Measurements from ENCODE around the gene CTIF. TPM values are rescaled to one million over a fixed set of nuclear protein-coding genes. Genes with fewer than 3 reads are reported as not detected.
"Not testable (repeated sequence)": the region's sequence is repeated elsewhere in the genome, so short reads cannot be mapped to it uniquely, and the experiment has no call there.

CTIF gene
- total RNA-seq, 2 experiments from 2014 or later: 5.7 to 5.9 TPM

DNA sequence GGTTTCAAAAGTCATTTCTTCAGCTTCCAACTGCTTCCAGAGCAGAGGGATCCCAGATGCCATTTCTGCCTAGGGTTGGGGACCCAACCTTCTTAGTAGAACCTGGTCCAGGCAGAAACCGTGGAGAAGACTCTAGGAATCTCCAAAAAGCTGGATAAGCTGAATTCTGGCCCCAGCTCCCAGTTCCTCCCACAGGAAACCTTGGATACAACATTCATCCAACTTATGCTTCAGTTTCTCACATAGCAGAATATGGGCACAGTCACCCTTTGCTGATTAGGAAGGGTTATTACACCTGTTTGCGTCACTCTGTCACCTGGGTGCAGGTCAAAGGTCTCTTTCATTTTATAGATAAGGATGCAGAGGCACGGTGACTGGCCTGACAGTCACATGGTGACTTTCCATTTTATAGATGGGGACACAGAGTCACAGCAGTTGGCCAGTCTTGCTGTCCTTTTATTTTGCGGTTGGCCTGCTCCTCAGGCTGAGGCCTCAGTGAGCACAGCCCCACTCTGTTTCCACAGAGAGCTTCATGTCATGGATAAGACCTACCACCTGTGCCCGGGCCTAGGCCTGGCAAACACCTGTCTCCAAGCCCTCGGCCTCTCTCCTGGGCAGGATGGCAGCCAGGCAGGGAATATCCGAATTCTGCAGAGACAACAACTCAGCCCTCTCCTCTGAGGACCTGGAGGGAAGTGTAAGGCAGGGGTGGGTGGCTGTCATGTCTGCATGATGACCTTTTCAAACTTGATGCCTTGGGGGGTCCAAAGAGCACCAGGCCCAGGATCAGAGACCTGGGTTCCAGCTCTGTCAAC is 263.1 kb downstream of the CTIF start:
- Mint-ChIP-seq H3K27me3 (no peaks in the 10 kb centered on the region), H3K9me3 (ENCODE audit: low read depth) (no peaks in the 10 kb centered on the region), H3K4me3 (no peak overlapping the region), H3K36me3 (no peaks in the 10 kb centered on the region), H3K27ac (peak overlapping the region; percentile 34), H3K4me1 (peaks cover 37% of the 10 kb centered on the region)
- DNase-seq (peak; percentile 30), ATAC-seq (no peak)
- CTCF ChIA-PET: interaction anchor here (0.9 kb wide), 1 partner anchor 26 kb away, joined by 3 read pairs; no protein-coding TSS in a partner anchor

DNA sequence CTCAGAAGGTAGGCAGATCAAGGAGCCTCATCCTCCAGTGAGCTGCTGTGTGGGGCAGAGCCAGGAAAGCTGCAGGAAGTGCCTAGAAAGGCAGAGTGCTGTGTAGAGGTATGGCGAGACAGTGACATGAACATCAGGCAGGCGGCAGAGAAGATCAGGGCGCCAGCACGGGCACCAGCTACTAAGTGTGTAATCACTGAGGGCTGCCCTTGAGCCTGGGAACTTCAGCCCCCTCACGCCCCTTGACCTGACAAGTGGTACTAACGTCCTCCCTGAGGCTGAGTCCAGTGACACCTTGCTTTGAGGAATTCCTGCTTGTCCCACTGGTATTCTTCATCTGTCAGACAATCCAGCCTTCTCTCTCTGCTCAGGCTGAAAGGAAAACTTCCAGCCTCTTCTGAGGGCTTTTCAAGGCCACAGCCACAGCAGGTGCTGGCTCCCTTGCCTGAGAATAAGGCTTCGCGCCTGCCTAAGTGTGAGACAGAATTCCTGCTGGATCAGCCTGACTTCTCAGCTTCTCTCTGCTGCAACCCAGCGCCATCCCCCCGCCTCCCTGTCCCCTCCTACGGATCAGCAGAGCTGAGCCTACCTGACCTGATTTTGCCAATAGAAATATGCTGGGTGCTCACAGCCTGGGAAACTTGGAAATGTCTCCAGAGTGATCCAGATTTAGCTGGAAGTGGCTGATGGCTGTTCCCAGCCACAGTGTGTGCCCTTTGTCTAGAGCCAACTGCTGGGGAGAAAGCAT is 263.9 kb downstream of the CTIF start:
- DNase-seq (peak; percentile 38), ATAC-seq (no peak)
- H3K36me3 Mint-ChIP-seq: no peaks in the 10 kb centered on the region
- H3K27me3 Mint-ChIP-seq: no peaks in the 10 kb centered on the region
- peaks cover 45% of the 10 kb centered on the region for H3K4me1 Mint-ChIP-seq
- H3K27ac Mint-ChIP-seq: no peak overlapping the region
- no peak overlapping the region for H3K4me3 Mint-ChIP-seq
- CTCF ChIA-PET: no interaction called here
- H3K9me3 Mint-ChIP-seq (ENCODE audit: low read depth): no peaks in the 10 kb centered on the region

DNA sequence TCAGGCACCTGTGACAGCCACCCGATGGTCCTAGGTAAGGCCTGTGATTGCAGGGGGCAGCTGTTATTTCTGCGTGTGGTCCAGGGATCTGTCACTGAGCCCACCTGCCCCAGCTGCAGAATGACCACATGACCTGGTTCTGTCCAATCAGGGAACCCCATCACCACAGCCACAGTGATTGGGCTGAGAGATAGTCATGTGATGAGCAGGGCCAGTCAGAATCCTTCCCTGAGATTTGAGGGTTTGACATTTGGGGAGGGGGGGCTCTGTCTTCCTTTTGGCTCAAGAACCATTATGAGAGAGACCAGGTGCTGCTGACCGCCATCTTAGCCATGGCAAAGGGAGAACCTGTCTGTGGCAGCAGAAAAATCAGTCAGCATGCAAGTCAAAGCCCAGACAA is 264.7 kb downstream of the CTIF start:
- DNase-seq (peak; percentile 39), ATAC-seq (no peak)
- Mint-ChIP-seq H3K27me3 (no peaks in the 10 kb centered on the region), H3K9me3 (ENCODE audit: low read depth) (no peaks in the 10 kb centered on the region), H3K4me3 (no peak overlapping the region), H3K36me3 (no peaks in the 10 kb centered on the region), H3K4me1 (peaks cover 45% of the 10 kb centered on the region), H3K27ac (no peak overlapping the region)
- CTCF ChIA-PET: no interaction called here

DNA sequence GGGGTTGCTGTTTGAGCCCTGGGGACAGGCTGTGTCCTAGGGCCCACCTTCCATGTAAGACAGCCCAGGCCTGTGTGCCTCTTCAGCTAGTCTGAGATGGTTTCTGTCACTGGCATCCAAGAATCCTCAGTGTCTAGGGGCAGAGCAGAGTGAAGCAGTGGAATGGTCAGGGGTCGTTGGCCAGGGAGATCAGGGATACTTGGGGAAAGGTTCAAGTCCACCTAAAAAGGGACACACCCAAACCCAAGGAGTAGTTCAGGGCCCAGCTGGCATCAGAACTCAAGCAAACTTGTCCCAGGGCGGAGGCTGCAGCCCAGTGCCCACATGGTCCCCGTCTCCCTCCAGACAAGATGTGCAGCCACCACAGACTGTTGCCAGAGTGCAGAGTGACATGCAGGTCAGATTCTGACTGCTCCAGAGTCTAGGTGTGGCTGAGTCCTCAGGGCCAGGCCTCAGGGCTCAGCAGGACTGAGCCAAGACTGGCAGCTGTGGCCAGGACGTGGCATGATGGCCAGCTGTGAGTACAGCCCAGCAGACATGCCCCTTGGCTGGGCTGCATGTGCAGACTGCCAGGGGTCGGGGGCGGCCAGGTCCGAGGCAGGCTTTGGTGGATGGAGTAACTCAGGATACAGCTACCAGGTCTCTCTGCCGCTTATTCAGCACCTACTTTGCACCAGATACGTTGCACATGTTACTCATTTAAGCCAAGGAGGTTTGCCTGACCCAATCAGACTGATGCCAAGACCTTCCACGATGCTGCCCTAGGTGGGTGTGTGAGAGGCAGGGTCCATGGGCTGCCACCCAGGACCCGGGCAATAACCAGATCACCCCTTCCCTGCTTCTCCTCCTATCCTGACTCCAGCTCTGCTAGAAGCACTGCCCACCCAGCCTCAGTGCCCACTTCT is 265.4 kb downstream of the CTIF start:
- no peaks in the 10 kb centered on the region for H3K9me3 Mint-ChIP-seq (ENCODE audit: low read depth)
- CTCF ChIA-PET: no interaction called here
- no peaks in the 10 kb centered on the region for H3K36me3 Mint-ChIP-seq
- no peak overlapping the region for H3K4me3 Mint-ChIP-seq
- no peaks in the 10 kb centered on the region for H3K27me3 Mint-ChIP-seq
- DNase-seq (peak; percentile 33), ATAC-seq (no peak)
- H3K4me1 Mint-ChIP-seq: peaks cover 46% of the 10 kb centered on the region
- no peak overlapping the region for H3K27ac Mint-ChIP-seq

DNA sequence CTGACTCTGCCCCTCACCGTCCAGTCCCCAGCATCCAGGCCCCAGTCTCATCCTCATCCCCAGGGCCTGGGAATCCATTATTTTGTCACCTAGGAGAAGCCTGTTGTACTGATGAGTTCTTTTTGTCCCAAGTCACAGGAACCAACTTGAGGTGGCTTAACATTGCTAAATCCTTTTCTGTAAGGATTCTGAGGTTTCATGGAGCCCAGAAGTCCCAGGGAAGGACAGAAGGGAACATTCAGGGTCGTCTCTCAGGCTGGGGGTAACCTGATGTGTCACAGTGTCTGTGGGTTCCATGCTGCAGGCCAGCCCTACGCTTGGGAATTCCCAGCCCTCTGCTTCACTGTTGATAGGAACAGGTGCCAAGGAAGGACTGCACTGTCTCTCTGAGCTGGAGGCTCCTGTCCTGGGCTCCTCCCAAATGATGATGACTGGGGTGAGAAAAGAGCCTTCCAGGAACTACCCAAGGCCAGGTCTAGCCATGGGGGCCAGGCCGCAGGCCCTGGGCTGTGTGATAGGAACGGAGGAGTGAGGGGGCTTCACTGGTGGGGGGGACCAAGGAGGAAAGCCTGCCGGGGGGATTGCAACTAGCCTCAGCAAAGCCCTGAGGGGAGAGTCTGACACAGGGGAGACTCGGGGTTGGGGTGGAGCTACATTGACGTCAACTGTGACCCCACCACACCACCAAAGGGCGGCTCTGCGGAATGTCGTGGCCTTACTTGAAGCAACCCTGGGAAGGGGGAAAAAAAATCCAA is 266.2 kb downstream of the CTIF start:
- H3K36me3 Mint-ChIP-seq: no peaks in the 10 kb centered on the region
- peaks cover 43% of the 10 kb centered on the region for H3K4me1 Mint-ChIP-seq
- DNase-seq: peak; percentile 27
- CTCF ChIA-PET: no interaction called here
- H3K27me3 Mint-ChIP-seq: no peaks in the 10 kb centered on the region
- ATAC-seq: no peak
- H3K9me3 Mint-ChIP-seq (ENCODE audit: low read depth): no peaks in the 10 kb centered on the region
- no peak overlapping the region for H3K27ac Mint-ChIP-seq
- H3K4me3 Mint-ChIP-seq: no peak overlapping the region

DNA sequence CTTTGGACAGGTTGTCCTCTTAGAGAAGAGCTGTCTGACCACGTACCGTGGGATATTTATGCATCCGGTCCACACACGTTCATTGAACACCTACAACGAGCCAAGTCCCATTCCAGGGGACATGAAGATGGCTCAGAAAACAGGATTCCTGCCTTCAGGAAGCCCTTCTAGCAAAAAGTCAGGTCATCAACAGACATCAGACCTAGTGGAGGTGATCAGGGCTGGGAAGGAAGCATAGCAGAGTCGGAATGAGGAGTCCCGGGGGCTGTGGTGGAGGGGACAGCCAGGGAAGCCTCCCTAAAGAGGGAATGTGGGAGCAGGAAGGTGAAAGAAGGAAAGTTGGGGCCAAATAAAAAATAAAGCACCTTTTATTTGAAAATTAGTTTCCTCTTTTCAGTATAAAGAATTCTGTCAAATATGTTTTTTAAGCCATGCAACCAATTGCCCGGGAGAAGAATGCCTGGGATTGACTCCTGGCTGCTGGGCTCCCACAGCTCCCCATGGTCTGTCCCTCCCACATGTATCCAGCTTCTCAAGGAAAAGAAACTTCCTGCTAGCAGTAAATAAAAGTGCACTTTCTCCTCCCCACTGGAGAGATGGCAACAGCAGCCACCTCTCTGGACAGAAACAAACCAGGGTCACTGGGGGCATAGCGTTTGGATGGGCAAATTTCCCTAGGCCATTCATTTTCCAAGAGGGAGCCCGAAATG is 267.1 kb downstream of the CTIF start:
- H3K4me3 Mint-ChIP-seq: no peak overlapping the region
- no peaks in the 10 kb centered on the region for H3K27me3 Mint-ChIP-seq
- CTCF ChIA-PET: no interaction called here
- H3K27ac Mint-ChIP-seq: no peak overlapping the region
- H3K36me3 Mint-ChIP-seq: no peaks in the 10 kb centered on the region
- ATAC-seq (no peak), DNase-seq (no peak)
- H3K4me1 Mint-ChIP-seq: peaks cover 42% of the 10 kb centered on the region
- H3K9me3 Mint-ChIP-seq (ENCODE audit: low read depth): no peaks in the 10 kb centered on the region

DNA sequence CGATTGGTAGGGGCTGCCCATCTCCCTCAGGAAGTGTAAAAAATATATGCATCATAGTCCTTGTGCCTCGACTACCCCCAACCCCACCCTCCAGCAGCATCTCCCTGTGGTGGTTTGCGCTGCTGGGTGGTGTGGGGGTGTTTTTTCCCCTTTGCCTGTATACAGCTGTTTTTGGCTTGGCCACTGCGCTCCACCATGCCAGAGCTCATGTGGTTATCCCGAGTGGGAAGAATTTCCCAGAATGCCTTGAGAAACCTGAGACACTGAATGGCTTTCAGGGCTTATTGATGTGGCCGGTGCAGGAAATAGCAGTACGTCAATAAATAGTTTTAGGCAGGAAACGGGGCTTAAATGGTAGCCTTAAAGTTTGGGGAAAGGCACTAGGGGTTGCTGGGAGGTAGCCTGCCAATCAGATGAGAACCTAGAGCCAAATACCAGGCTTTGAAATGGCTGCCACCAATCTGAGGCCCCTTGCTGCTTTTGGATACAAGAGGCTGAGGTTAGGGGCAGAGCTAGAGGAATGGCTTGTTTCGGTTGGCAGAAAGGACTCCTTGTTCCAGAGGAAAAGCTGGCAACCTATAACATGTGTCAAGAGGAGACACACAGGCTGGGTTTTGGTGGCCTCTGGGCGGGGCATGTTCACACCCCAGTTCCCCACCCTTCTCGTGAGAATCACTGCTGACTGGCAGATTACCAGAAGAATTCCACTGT is 267.9 kb downstream of the CTIF start:
- H3K27me3 Mint-ChIP-seq: no peaks in the 10 kb centered on the region

DNA sequence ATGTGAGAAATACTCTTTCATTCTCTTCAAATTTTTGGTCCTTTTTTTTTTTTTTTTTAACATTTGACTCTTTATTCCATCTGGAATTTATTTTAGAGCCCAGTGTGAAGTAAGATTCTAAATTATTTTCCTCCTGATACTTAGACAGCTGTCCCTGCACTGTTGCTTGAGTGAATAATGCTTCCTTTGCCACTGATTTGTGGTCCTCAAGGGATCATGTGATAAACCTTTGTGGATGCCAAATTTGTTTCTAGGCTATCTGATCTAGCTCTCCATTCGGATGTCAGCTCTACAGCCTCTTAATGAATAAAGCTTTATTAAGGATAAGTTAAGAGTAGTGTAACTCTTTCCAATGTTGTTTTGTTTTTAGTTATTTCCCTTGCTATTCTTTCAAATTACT is 269.6 kb downstream of the CTIF start:
- Mint-ChIP-seq H3K4me1 (peaks cover 47% of the 10 kb centered on the region), H3K27me3 (no peaks in the 10 kb centered on the region), H3K4me3 (no peak overlapping the region), H3K36me3 (no peaks in the 10 kb centered on the region), H3K9me3 (ENCODE audit: low read depth) (no peaks in the 10 kb centered on the region), H3K27ac (no peak overlapping the region)
- DNase-seq (no peak), ATAC-seq (no peak)
- CTCF ChIA-PET: no interaction called here

More for the DNA sequence above, 267.9 kb downstream of the CTIF start:
- Mint-ChIP-seq H3K36me3 (no peaks in the 10 kb centered on the region), H3K4me1 (peaks cover 42% of the 10 kb centered on the region), H3K9me3 (ENCODE audit: low read depth) (no peaks in the 10 kb centered on the region), H3K27ac (peak overlapping the region; percentile 70), H3K4me3 (no peak overlapping the region)
- CTCF ChIA-PET: interaction anchor here (0.7 to 1.2 kb wide), 4 partner anchors 11 to 149 kb away, joined by 3 read pairs; no protein-coding TSS in a partner anchor
- ATAC-seq (peak; percentile 79), DNase-seq (peak; percentile 48)

DNA sequence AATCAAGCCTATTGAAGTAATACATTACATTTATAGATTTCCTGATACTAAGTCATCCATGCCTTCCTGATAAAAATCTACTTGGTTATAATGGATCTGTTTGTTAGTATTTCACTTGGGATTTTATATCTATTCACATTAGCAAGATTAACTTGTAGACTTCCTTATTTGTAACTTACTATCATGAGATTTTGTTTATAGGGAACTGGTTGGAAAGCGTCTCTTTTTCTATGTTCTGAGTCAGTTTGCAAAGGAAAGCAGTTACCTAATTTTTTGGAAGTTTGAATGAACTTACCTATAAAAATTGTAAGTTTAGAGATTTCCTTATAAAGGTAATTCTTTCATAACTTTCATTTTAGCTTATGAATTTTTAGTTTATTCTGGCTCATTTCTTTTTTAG is 270.5 kb downstream of the CTIF start:
- Mint-ChIP-seq H3K27me3 (no peaks in the 10 kb centered on the region), H3K27ac (no peak overlapping the region), H3K36me3 (no peaks in the 10 kb centered on the region), H3K4me1 (peaks cover 54% of the 10 kb centered on the region), H3K4me3 (no peak overlapping the region), H3K9me3 (ENCODE audit: low read depth) (no peaks in the 10 kb centered on the region)
- no peak for ATAC-seq
- CTCF ChIA-PET: interaction anchor here (1.1 kb wide), 2 partner anchors 33 to 58 kb away, joined by 3 read pairs; no protein-coding TSS in a partner anchor
- DNase-seq: no peak

DNA sequence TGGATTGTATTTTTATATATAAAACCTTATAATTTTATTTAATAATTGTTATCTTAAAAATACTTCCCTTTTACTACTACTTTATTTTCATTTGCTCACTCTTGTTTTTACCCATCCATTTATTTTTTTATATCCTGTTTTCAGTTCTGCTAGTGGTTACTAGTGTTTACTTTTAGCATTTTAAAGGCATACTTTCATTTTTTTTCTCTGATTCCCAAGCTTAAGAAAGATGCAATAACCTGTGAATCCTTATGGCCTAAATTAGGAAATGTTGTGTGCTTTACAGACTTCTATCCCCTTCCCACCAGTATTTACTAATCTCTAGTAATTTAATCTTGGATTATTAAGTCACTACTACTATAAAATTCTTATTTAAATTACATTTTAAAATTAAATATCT is 272.0 kb downstream of the CTIF start:
- DNase-seq: no peak
- CTCF ChIA-PET: no interaction called here
- Mint-ChIP-seq H3K4me1 (peaks cover 65% of the 10 kb centered on the region), H3K4me3 (no peak overlapping the region), H3K36me3 (no peaks in the 10 kb centered on the region), H3K27me3 (no peaks in the 10 kb centered on the region), H3K27ac (no peak overlapping the region), H3K9me3 (ENCODE audit: low read depth) (no peaks in the 10 kb centered on the region)
- ATAC-seq: no peak

DNA sequence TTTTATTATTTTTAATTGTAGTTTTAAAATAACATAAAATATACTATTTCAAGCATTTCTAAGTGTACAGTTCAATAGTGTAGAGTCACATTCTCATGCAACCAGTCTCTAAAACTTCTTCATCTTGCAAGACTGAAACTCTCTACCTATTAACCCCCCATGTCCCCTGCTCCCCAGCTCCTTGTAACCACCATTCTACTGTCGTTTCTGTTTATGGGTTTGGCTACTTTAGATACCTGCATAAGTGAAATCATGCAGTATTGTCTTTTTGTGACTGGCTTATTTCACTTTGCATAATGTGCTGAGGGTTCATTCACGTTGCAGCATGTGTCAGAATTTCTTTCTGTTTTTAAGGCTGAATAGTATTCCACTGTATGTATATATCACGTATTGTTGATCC is 272.6 kb downstream of the CTIF start:
- Mint-ChIP-seq H3K36me3 (peaks cover 1% of the 10 kb centered on the region), H3K9me3 (ENCODE audit: low read depth) (no peaks in the 10 kb centered on the region), H3K4me3 (no peak overlapping the region), H3K27me3 (no peaks in the 10 kb centered on the region), H3K27ac (no peak overlapping the region), H3K4me1 (peaks cover 67% of the 10 kb centered on the region)
- DNase-seq: peak; percentile 23
- no peak for ATAC-seq
- CTCF ChIA-PET: no interaction called here

DNA sequence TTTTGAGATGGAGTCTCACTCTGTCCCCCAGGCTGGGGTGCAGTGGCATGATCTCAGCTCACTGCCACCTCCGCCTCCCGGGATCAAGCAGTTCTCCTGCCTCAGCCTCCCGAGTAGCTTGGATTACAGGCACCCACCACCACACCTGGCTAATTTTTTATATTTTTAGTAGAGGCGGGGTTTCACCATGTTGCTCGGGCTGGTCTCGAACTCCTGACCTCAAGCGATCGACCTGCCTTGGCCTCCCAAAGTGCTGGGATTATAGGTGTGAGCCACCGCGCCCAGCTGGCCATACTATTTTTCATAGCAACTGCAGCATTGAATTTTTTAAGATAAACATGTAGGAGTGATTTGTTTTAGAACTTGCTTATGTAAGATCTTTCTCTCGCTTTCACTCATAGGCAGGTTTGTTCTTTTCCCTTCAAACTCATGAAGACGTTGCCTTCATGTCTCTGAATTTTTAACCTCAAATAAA is 273.2 kb downstream of the CTIF start:
- CTCF ChIA-PET: interaction anchor here (1.1 kb wide), 1 partner anchor 20 kb away, joined by 3 read pairs; no protein-coding TSS in a partner anchor
- not testable (repeated sequence) for H3K4me3 Mint-ChIP-seq; H3K36me3 Mint-ChIP-seq; H3K27me3 Mint-ChIP-seq; ATAC-seq; H3K9me3 Mint-ChIP-seq (ENCODE audit: low read depth)
- Mint-ChIP-seq H3K27ac (peak overlapping the region; percentile 36), H3K4me1 (peaks cover 64% of the 10 kb centered on the region)
- DNase-seq: peak; percentile 36
